HFFc6 (cell line): ENCODE data around the gene AP2B1. TPM values are rescaled to one million over a fixed set of nuclear protein-coding genes. Genes with fewer than 3 reads are reported as not detected.
A peak's percentile ranks its signal among the peaks of the same experiment; 100 is the strongest.

Source experiments
- DNase-seq: peaks from one replicate; pipeline ENCODE4 v3.0.0-alpha.2; 2018
- H3K27ac Mint-ChIP-seq: 2 replicates; pipeline ENCODE4 v1.8.0; 2020; ENCODE audit warnings: mild to moderate bottlenecking, mixed read lengths
- H3K27me3 Mint-ChIP-seq: 2 replicates; pipeline ENCODE4 v1.8.0; 2021; ENCODE audit warnings: mild to moderate bottlenecking, moderate library complexity, mixed read lengths; ENCODE audit not compliant: insufficient read depth
- H3K36me3 Mint-ChIP-seq: 2 replicates; pipeline ENCODE4 v1.8.0; 2021; ENCODE audit warnings: low read depth, mixed read lengths
- H3K4me1 Mint-ChIP-seq: 2 replicates; pipeline ENCODE4 v1.8.0; 2020; ENCODE audit warnings: low read depth, mixed read lengths
- H3K4me3 Mint-ChIP-seq: 2 replicates; pipeline ENCODE4 v1.8.0; 2020; ENCODE audit warnings: mild to moderate bottlenecking, moderate library complexity, mixed read lengths
- H3K9me3 Mint-ChIP-seq: 2 replicates; pipeline ENCODE4 v1.8.0; 2020; ENCODE audit warnings: mild to moderate bottlenecking, mixed read lengths
- total RNA-seq, 6 experiments: library from RNA; stranded (reverse); fragmentation: NEBNext Ultra II Directional; extraction: Animal tissue kit (Norgen Biotek cat#: 25700); gene quantifications; 2 replicates in 1 of 6; 3 replicates in 5 of 6; pipeline ENCODE4 v1.2.3, GENCODE V29; 2021
- TF ChIP-seq, protein P1 (sequence below): fragments of 200-600 bp; sonication (generic); IDR thresholded peaks from 2 replicates; pipeline ENCODE4 v1.5.0; 2021; ENCODE audit warnings: antibody characterized with exemption, mild to moderate bottlenecking

AP2B1 gene
- total RNA-seq, 6 experiments from 2014 or later = 168 to 196 (median 182) TPM

DNA sequence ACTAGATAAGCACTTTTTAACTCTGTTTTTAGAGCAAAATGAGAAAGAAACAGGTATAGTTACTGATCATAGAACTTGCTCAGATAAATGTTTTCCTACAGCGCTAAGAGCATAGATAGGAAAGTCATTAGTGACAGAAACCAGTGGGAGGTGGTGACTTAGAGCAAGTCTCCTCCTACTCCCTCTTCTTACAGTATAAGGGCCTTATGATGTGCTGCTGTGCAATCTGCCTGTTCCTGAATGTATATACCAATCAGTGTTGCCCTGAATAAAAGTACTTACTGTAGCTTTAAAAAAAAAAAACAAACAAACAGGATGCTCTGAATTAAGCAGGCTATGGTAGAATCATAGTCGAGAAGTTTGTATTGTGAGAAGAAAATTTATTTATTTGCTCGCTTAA is 121.0 kb downstream of the AP2B1 start:
- Mint-ChIP-seq H3K9me3 (no peaks in the 10 kb centered on the region), H3K4me1 (peaks cover 4% of the 10 kb centered on the region; the same call in 1 of the 2 replicates), H3K4me3 (no peak overlapping the region), H3K27ac (no peak overlapping the region), H3K36me3 (peaks cover 5% of the 10 kb centered on the region), H3K27me3 (no peaks in the 10 kb centered on the region)
- no peak for DNase-seq
- TF ChIP-seq, protein P1, sequence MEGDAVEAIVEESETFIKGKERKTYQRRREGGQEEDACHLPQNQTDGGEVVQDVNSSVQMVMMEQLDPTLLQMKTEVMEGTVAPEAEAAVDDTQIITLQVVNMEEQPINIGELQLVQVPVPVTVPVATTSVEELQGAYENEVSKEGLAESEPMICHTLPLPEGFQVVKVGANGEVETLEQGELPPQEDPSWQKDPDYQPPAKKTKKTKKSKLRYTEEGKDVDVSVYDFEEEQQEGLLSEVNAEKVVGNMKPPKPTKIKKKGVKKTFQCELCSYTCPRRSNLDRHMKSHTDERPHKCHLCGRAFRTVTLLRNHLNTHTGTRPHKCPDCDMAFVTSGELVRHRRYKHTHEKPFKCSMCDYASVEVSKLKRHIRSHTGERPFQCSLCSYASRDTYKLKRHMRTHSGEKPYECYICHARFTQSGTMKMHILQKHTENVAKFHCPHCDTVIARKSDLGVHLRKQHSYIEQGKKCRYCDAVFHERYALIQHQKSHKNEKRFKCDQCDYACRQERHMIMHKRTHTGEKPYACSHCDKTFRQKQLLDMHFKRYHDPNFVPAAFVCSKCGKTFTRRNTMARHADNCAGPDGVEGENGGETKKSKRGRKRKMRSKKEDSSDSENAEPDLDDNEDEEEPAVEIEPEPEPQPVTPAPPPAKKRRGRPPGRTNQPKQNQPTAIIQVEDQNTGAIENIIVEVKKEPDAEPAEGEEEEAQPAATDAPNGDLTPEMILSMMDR = no peak

DNA sequence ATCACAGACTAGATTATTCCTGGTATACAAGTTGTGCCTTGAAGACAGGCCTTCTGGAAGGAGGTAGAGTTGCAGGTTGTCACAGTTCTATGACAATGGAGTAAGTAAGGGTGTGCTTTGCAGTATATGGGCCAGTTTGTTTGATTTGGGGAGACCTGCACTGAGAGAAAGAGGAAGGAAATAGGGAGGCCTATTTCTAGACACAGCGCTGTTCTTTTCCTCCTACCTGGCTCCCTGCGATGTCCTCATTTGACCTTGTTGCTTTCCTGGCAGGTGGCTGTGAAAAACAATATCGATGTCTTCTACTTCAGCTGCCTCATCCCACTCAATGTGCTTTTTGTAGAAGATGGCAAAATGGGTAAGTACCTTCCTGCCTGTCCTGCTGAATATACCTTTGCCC is 121.8 kb downstream of the AP2B1 start:
- DNase-seq = no peak
- Mint-ChIP-seq H3K9me3 (no peaks in the 10 kb centered on the region), H3K27me3 (no peaks in the 10 kb centered on the region), H3K4me1 (peaks cover 4% of the 10 kb centered on the region; the same call in 1 of the 2 replicates), H3K4me3 (no peak overlapping the region), H3K36me3 (peaks cover 5% of the 10 kb centered on the region), H3K27ac (no peak overlapping the region)
- TF ChIP-seq, protein P1 = no peak

DNA sequence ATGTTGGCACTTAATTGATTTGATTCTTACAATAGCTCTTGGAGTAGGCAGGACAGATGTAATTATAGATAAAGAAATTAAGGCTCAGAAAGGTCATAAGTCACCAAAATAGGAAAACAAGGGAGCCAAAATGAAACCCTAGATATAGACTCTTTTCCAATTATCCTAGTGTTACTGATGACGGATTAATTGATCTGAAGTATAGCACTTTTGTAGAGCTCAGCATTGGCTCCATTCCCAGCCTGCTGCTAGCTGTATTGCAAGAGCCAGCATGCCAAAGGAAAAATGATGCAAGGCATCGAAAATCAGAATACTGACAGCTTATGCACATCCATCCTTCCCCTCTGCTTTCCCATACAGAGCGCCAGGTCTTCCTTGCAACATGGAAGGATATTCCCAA is 122.8 kb downstream of the AP2B1 start:
- no peak for DNase-seq
- Mint-ChIP-seq H3K36me3 (peaks cover 5% of the 10 kb centered on the region), H3K9me3 (no peaks in the 10 kb centered on the region), H3K27ac (no peak overlapping the region), H3K4me3 (no peak overlapping the region), H3K27me3 (no peaks in the 10 kb centered on the region), H3K4me1 (peaks cover 4% of the 10 kb centered on the region; the same call in 1 of the 2 replicates)
- TF ChIP-seq, protein P1 = no peak

DNA sequence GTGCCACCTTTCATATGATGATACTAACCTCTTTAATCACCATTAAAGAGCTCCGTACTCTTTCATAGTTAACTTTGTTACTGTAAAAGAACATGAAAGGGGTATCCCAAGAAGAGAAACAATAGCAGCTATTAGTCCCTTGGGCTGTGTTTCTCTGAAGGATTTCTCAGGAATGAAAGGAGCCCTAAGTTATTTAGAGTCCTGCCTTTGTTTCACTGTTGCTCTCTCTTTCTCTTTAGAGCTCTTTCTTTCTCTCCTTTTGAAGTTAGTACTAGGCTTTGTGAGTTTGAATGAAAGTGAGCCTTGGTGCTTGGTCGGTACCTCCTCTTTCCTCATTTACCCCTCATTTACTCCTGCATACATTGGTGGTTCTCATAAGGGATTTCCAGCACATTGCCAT is 123.8 kb downstream of the AP2B1 start:
- peak overlapping the region; percentile 34; the same call in 1 of the 2 replicates for H3K27ac Mint-ChIP-seq
- H3K4me1 Mint-ChIP-seq = peaks cover 4% of the 10 kb centered on the region; the same call in 1 of the 2 replicates
- TF ChIP-seq, protein P1 = no peak
- H3K36me3 Mint-ChIP-seq = peaks cover 5% of the 10 kb centered on the region
- DNase-seq = no peak
- H3K27me3 Mint-ChIP-seq = no peaks in the 10 kb centered on the region
- H3K9me3 Mint-ChIP-seq = no peaks in the 10 kb centered on the region
- no peak overlapping the region for H3K4me3 Mint-ChIP-seq

DNA sequence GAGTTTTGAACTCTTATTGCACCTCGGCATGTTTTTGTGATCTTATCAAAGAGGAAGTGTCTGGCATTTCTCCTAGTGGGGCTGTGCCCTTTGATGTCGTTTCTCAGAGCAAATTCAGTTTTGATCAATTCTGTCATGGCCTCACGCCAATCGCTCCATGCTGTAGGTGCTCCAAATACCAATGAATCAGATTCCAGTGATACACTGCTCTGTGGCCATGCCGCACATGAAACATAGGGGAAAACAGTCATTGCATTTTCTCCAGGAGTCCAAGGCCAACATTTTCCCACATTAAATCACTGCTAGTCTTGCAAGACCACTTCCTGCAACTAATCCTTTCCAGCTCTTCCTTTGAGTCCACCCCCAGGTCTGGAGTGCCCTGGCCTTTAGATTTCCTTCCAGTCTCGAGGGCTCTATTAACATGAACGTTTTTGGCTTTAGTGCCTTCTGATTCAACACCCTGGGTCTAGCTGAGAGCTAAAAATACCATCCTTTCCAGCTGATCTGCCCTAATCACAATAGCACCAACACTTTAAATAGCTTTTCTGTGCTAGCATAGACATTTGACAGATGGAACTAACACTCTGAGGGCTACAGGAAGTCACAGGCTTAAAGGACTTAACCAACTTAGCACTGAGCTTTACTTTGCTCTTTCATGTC is 126.1 kb downstream of the AP2B1 start:
- Mint-ChIP-seq H3K4me3 (no peak overlapping the region), H3K27me3 (no peaks in the 10 kb centered on the region), H3K36me3 (peaks cover 10% of the 10 kb centered on the region), H3K27ac (no peak overlapping the region), H3K9me3 (no peaks in the 10 kb centered on the region), H3K4me1 (peaks cover 10% of the 10 kb centered on the region)
- DNase-seq = peak; percentile 88
- TF ChIP-seq, protein P1 = no peak
